ENCODE results near the gene SPEG. TPM values are rescaled to one million over a fixed set of nuclear protein-coding genes. Genes with fewer than 3 reads are reported as not detected.

Gene SPEG
- total RNA-seq, 1 donor from 2014 or later = 390 TPM

- DNase-seq (ENCODE audit: low spot score in 2 of 2) = no peak
- intact Hi-C loops (cut with DNase I) = loop anchor here (1.0 to 5.0 kb wide), 4 partner anchors 16 to 73 kb away; no protein-coding TSS in a partner anchor
- H3K27me3 ChIP-seq = no peaks in the 10 kb centered on the region
- H3K4me1 ChIP-seq = no peaks in the 10 kb centered on the region
- peak overlapping the region; percentile 51 to 73 for H3K27ac ChIP-seq
- H3K9me3 ChIP-seq = no peaks in the 10 kb centered on the region
- TF ChIP-seq CTCF (IDR thresholded peaks at IDR 0.05) = no peak
- no peak overlapping the region for H3K4me3 ChIP-seq
- peaks cover 75 to 89% of the 10 kb centered on the region in 2 donors for H3K36me3 ChIP-seq
Measured at GRCh38 chr2:219476652-219477151, 42.1 kb downstream of the SPEG start.

GRCh38 chr2:219477179-219477578 is 42.5 kb downstream of the SPEG start:
- Histone ChIP-seq H3K4me1 (no peaks in the 10 kb centered on the region), H3K9me3 (no peaks in the 10 kb centered on the region), H3K36me3 (peaks cover 75 to 89% of the 10 kb centered on the region in 2 donors), H3K27ac (peak overlapping the region; percentile 40 to 73), H3K4me3 (no peak overlapping the region), H3K27me3 (no peaks in the 10 kb centered on the region)
- intact Hi-C loops (cut with DNase I) = loop anchor here (2.0 to 5.0 kb wide), 3 partner anchors 16 to 50 kb away; no protein-coding TSS in a partner anchor
- no peak for TF ChIP-seq CTCF (IDR thresholded peaks at IDR 0.05)
- no peak for DNase-seq (ENCODE audit: low spot score in 2 of 2)

- DNase-seq (ENCODE audit: low spot score in 2 of 2) = no peak
- Histone ChIP-seq H3K36me3 (peaks cover 75 to 89% of the 10 kb centered on the region in 2 donors), H3K4me1 (no peaks in the 10 kb centered on the region), H3K27ac (peak overlapping the region; percentile 40 to 73), H3K9me3 (no peaks in the 10 kb centered on the region), H3K4me3 (no peak overlapping the region), H3K27me3 (no peaks in the 10 kb centered on the region)
- TF ChIP-seq CTCF (IDR thresholded peaks at IDR 0.05) = no peak
- intact Hi-C loops (cut with DNase I) = loop anchor here (2.0 to 5.0 kb wide), 3 partner anchors 17 to 49 kb away; no protein-coding TSS in a partner anchor
Measured at GRCh38 chr2:219477815-219478214, 43.2 kb downstream of the SPEG start.

GRCh38 chr2:219478916-219479315 is 44.3 kb downstream of the SPEG start:
- Histone ChIP-seq H3K9me3 (no peaks in the 10 kb centered on the region), H3K27ac (peak overlapping the region in 1 of 2 donors; percentile 20), H3K36me3 (peaks cover 75 to 89% of the 10 kb centered on the region in 2 donors), H3K4me3 (no peak overlapping the region), H3K27me3 (no peaks in the 10 kb centered on the region), H3K4me1 (no peaks in the 10 kb centered on the region)
- no peak for DNase-seq (ENCODE audit: low spot score in 2 of 2)
- no peak for TF ChIP-seq CTCF (IDR thresholded peaks at IDR 0.05)
- intact Hi-C loops (cut with DNase I) = loop anchor here (5.0 kb wide), 1 partner anchor 48 kb away; no protein-coding TSS in a partner anchor

- Histone ChIP-seq H3K9me3 (no peaks in the 10 kb centered on the region), H3K4me3 (no peak overlapping the region), H3K36me3 (peaks cover 84 to 92% of the 10 kb centered on the region in 2 donors), H3K27me3 (no peaks in the 10 kb centered on the region), H3K4me1 (no peaks in the 10 kb centered on the region), H3K27ac (peak overlapping the region in 1 of 2 donors; percentile 15)
- intact Hi-C loops (cut with DNase I) = no loop called here
- DNase-seq (ENCODE audit: low spot score in 2 of 2) = no peak
- TF ChIP-seq CTCF (IDR thresholded peaks at IDR 0.05) = no peak
Measured at GRCh38 chr2:219480004-219480403, 45.4 kb downstream of the SPEG start.
